ENCODE measurements around the gene FOXF2. TPM values are rescaled to one million over a fixed set of nuclear protein-coding genes. Genes with fewer than 3 reads are reported as not detected.

FOXF2 gene
- total and polyA plus RNA-seq, 2 of the 13 experiments (the other 11 are each of a cell fraction or from before 2014, with no cell fraction given), result not detected

GRCh38 chr6:1378065-1379016, 11.0 kb upstream of the FOXF2 start:
- WGBS (ENCODE audit: low lambda C conversion rate), result 69% methylated on average over 85 of the region's 89 CpGs
- no peak overlapping the region for H3K4me2 ChIP-seq (ENCODE audit: low read depth, low read length)
- H3K4me3 ChIP-seq (replicated peaks in 1 of 3; ENCODE audit: insufficient read depth in 1 of 3, low read depth in 2 of 3, low read length in 3 of 3), result no peak overlapping the region; a peak in 1 of 6 replicates
- no peaks in the 10 kb centered on the region for H3K79me2 ChIP-seq (ENCODE audit: insufficient read depth, low read length)
- H2AFZ ChIP-seq (ENCODE audit: low read length), result no peak overlapping the region
- peaks cover 18% of the 10 kb centered on the region; the same call in 1 of the 2 replicates for H3K4me1 ChIP-seq (ENCODE audit: insufficient read depth, low read length)
- ChIA-PET CTCF (ENCODE audit: low intra/inter-chr PET ratio, low total read pairs) (no interaction called here), POLR2A (no interaction called here)
- no peak for FAIRE-seq
- intact Hi-C loops (cut with micrococcal nuclease; ENCODE audit: unreplicated experiment), result no loop called here
- H3K27me3 ChIP-seq (ENCODE audit: control insufficient read depth in 1 of 2, insufficient read depth in 2 of 2, low read length in 2 of 2), result peaks cover 28 to 88% of the 10 kb centered on the region in 2 experiments
- BruUV-seq (replicated peaks), result no TSS peak
- DNase-seq (ENCODE audit: low spot score), result no peak
- H3K9ac ChIP-seq (ENCODE audit: insufficient read depth, low read depth, low read length), result no peak overlapping the region
- in situ Hi-C loops (cut with HindIII; ENCODE audit: extremely low pct_ligation_motif_present, low pct_unique_long_range_greater_than_20kb), result no loop called here
- H3K36me3 ChIP-seq (replicated peaks in 1 of 2; ENCODE audit: control insufficient read depth in 1 of 2, insufficient read depth in 2 of 2, low read length in 2 of 2), result no peaks in the 10 kb centered on the region
- TF ChIP-seq NFATC3 (CRISPR knock-in tag; IDR thresholded peaks at IDR 0.05) (no peak), MTF2 (CRISPR knock-in tag; IDR thresholded peaks at IDR 0.05; ENCODE audit: borderline replicate concordance) (peak; percentile 18; the same call in 1 of the 2 replicates), ZNF329 (CRISPR knock-in tag; IDR thresholded peaks at IDR 0.05; ENCODE audit: low read depth) (no peak), EZH2 (conservative IDR thresholded peaks at IDR 0.05; ENCODE audit: low read depth, low read length) (0 out of 2 replicates have a peak, but pooled peaks have one; percentile 53), ZNF362 (CRISPR knock-in tag; IDR thresholded peaks at IDR 0.05; ENCODE audit: borderline replicate concordance) (no peak)
- no peak for ATAC-seq
- no peak overlapping the region for H3K27ac ChIP-seq (ENCODE audit: extremely low read length, insufficient read depth, low read length)
- no peaks in the 10 kb centered on the region for H3K9me3 ChIP-seq (ENCODE audit: low read length)
- no peaks in the 10 kb centered on the region; the same call in 1 of the 2 replicates for H4K20me1 ChIP-seq (ENCODE audit: insufficient read depth, low read length)

Data from HepG2 (cell line).